Loucy (cell line): ENCODE data around the gene DNAI1.
"Not testable (repeated sequence)": the region's sequence is repeated elsewhere in the genome, so short reads cannot be mapped to it uniquely, and the experiment has no call there.

Source experiments
- EZH2phosphoT487 ChIP-seq: fragments of 200-600 bp; IDR thresholded peaks from 2 replicates; pipeline ENCODE4 v1.6.1; 2018; ENCODE audit warnings: antibody characterized with exemption, mild to moderate bottlenecking, moderate library complexity, borderline replicate concordance
- TF ChIP-seq, protein P1 (sequence below): fragments of 200-600 bp; sonication (generic); conservative IDR thresholded peaks from 2 replicates; pipeline ENCODE4 v1.5.1; 2014; ENCODE audit warnings: mild to moderate bottlenecking, antibody characterized with exemption, low read length

DNA sequence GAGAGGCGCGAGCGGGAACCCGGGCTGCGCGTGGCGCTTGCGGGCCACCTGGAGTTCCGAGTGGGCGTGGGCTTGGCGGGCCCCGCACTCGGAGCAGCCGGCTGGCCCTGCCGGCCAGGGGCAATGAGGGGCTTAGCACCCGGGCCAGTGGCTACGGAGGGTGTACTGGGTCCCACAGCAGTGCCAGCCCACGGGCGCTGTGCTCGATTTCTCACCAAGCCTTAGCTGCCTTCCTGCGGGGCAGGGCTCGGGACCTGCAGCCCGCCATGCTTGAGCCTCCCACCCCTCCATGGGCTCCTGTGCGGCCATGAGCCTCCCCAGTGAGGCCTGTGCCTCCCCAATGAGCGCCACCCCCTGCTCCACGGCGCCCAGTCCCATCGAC is 20.7 kb upstream of the DNAI1 start:
- TF ChIP-seq, protein P1, sequence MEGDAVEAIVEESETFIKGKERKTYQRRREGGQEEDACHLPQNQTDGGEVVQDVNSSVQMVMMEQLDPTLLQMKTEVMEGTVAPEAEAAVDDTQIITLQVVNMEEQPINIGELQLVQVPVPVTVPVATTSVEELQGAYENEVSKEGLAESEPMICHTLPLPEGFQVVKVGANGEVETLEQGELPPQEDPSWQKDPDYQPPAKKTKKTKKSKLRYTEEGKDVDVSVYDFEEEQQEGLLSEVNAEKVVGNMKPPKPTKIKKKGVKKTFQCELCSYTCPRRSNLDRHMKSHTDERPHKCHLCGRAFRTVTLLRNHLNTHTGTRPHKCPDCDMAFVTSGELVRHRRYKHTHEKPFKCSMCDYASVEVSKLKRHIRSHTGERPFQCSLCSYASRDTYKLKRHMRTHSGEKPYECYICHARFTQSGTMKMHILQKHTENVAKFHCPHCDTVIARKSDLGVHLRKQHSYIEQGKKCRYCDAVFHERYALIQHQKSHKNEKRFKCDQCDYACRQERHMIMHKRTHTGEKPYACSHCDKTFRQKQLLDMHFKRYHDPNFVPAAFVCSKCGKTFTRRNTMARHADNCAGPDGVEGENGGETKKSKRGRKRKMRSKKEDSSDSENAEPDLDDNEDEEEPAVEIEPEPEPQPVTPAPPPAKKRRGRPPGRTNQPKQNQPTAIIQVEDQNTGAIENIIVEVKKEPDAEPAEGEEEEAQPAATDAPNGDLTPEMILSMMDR, result not testable (repeated sequence)
- TF ChIP-seq EZH2phosphoT487, result not testable (repeated sequence)
